Transverse colon (tissue), 4 donors: Measurements from ENCODE around the gene GDF9.
A peak's percentile ranks its signal among the peaks of the same experiment; 100 is the strongest.

ENCODE experiments used
- EP300 ChIP-seq: sonication (generic); formaldehyde crosslinking; IDR thresholded peaks from one replicate; pipeline ENCODE4 v1.6.1; 2017; ENCODE audit warnings: antibody characterized with exemption, low read depth
- POLR2A ChIP-seq: fragments of 450-650 bp; IDR thresholded peaks from one replicate; pipeline ENCODE4 v1.6.1; 2016; ENCODE audit warnings: antibody characterized with exemption, mild to moderate bottlenecking, moderate library complexity
- POLR2AphosphoS5 ChIP-seq, 3 donors: sonication (generic); formaldehyde crosslinking; IDR thresholded peaks; one replicate each; pipeline ENCODE4 v1.6.1; 2016; ENCODE audit warnings: antibody characterized with exemption in 3 of 3
- TF ChIP-seq, protein P1 (sequence below), 5 experiments: fragments of 200-600 bp in 3 of 5; fragments of 450-650 bp in 2 of 5; sonication (generic) in 3 of 5; IDR thresholded peaks; 1 replicate in 2 of 5; 2 replicates in 3 of 5; pipeline ENCODE4 v1.5.1; 2016 to 2017; ENCODE audit warnings: antibody characterized with exemption in 5 of 5, inconsistent platforms in 3 of 5, mild to moderate bottlenecking in 2 of 5, moderate library complexity in 1 of 5

DNA sequence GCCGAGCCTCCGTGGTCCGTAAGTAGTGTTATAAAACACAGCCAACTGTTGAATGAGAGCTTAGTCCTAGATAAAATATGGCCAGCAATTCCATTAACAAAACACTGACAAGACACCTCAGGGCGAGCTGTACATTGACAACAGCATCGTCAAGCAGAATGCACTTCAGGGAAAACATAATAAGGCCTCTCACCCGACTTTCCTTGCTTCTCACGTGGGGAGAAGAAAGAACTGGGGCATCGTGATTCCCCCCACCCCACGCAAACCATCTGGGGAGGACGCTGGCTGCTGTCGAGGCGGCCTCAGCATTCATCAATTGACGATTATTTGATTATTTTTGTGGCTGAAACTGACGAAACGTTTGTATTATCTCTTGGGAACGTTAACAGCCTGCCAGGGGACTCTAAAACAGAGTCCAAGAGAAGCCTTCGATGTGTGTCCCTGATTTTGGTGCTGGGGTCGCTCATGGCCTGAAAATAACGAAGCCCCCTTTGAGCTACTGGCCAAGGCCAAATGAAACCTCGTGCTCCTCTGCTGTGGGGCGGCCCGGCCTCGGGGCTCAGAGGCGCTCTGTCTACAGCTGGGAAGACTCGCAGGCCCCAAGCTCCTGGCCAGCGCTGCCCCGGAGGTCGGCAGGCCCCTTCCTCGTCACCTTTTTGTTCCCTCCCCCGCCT, 464 bp downstream of the GDF9 start:
- TF ChIP-seq, protein P1, sequence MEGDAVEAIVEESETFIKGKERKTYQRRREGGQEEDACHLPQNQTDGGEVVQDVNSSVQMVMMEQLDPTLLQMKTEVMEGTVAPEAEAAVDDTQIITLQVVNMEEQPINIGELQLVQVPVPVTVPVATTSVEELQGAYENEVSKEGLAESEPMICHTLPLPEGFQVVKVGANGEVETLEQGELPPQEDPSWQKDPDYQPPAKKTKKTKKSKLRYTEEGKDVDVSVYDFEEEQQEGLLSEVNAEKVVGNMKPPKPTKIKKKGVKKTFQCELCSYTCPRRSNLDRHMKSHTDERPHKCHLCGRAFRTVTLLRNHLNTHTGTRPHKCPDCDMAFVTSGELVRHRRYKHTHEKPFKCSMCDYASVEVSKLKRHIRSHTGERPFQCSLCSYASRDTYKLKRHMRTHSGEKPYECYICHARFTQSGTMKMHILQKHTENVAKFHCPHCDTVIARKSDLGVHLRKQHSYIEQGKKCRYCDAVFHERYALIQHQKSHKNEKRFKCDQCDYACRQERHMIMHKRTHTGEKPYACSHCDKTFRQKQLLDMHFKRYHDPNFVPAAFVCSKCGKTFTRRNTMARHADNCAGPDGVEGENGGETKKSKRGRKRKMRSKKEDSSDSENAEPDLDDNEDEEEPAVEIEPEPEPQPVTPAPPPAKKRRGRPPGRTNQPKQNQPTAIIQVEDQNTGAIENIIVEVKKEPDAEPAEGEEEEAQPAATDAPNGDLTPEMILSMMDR (IDR thresholded peaks at IDR 0.05) = peak in 1 of 5 experiments; percentile 27
- TF ChIP-seq POLR2AphosphoS5 (IDR thresholded peaks at IDR 0.05) (no peak), POLR2A (no peak), EP300 (no peak)
